NB4 (cell line): Measurements from ENCODE around the gene DUSP10.

Source experiments
- DNase-seq: peaks from one replicate; pipeline ENCODE4 v3.0.0; 2010; ENCODE audit warnings: low read depth
- H3K4me3 ChIP-seq: one replicate; pipeline ENCODE4 v1.5.1; 2011; ENCODE audit warnings: mild to moderate bottlenecking, low read depth, low read length, moderate library complexity
- MYC ChIP-seq: IDR thresholded peaks from 2 replicates; pipeline ENCODE4 v1.6.1; 2011; ENCODE audit warnings: low read depth, low read length
- POLR2A ChIP-seq: IDR thresholded peaks from 2 replicates; pipeline ENCODE4 v1.6.1; 2011; ENCODE audit warnings: mild to moderate bottlenecking; ENCODE audit not compliant: insufficient read length; ENCODE audit errors: extremely low read depth
- TF ChIP-seq, protein P1 (sequence below): IDR thresholded peaks from 2 replicates; pipeline ENCODE4 v1.6.1; 2011; ENCODE audit warnings: low read depth, low read length
- TF ChIP-seq, protein P2 (sequence below): IDR thresholded peaks from one replicate; pipeline ENCODE4 v1.5.1; 2012; ENCODE audit warnings: low read depth, low read length

Gene DUSP10

DNA sequence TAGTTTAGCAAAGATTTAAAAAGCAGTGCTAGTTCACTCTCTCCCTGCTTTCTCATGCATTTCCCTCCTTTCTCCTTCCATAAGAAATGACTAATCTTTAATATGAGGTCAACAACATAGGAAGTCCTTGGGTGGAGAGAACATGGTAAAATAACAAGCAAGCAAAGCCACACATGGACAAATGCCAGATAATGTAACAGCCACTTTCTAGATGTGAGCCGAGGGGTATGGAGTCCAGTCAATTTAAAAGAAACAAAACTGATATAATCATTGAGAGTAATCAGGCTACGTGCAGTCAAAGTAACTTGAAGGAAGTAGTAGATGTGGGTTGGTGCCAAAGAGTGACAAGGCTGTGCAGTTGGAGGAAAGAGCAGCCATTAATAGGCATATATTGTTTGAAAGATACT lies 69.6 kb downstream of the DUSP10 start:
- DNase-seq, result no peak
- H3K4me3 ChIP-seq, result no peak overlapping the region
- TF ChIP-seq, protein P1, sequence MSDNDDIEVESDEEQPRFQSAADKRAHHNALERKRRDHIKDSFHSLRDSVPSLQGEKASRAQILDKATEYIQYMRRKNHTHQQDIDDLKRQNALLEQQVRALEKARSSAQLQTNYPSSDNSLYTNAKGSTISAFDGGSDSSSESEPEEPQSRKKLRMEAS, result no peak
- TF ChIP-seq POLR2A (no peak), MYC (no peak)
- TF ChIP-seq, protein P2, sequence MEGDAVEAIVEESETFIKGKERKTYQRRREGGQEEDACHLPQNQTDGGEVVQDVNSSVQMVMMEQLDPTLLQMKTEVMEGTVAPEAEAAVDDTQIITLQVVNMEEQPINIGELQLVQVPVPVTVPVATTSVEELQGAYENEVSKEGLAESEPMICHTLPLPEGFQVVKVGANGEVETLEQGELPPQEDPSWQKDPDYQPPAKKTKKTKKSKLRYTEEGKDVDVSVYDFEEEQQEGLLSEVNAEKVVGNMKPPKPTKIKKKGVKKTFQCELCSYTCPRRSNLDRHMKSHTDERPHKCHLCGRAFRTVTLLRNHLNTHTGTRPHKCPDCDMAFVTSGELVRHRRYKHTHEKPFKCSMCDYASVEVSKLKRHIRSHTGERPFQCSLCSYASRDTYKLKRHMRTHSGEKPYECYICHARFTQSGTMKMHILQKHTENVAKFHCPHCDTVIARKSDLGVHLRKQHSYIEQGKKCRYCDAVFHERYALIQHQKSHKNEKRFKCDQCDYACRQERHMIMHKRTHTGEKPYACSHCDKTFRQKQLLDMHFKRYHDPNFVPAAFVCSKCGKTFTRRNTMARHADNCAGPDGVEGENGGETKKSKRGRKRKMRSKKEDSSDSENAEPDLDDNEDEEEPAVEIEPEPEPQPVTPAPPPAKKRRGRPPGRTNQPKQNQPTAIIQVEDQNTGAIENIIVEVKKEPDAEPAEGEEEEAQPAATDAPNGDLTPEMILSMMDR, result no peak

DNA sequence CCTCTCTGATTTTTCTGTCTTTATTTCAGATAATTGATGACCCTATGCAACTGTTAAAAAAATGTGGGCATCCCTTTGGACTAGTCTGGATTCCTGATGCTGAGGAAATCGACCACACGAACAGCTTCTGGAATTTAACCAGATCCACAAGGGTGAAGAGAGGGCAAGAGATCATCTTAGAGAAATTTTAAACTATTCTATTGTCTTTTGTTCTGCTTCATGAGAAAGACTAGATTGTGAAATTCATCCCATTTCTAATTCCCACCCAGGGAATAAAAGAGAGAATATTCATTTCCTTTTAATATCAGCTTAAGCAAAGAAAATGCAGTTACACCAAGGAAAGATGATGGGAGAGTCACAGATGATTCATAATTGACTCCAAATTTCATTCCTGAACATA lies 71.8 kb downstream of the DUSP10 start:
- TF ChIP-seq, protein P2, result no peak
- TF ChIP-seq, protein P1, result no peak
- TF ChIP-seq MYC (no peak), POLR2A (no peak)
- no peak for DNase-seq
- no peak overlapping the region for H3K4me3 ChIP-seq

DNA sequence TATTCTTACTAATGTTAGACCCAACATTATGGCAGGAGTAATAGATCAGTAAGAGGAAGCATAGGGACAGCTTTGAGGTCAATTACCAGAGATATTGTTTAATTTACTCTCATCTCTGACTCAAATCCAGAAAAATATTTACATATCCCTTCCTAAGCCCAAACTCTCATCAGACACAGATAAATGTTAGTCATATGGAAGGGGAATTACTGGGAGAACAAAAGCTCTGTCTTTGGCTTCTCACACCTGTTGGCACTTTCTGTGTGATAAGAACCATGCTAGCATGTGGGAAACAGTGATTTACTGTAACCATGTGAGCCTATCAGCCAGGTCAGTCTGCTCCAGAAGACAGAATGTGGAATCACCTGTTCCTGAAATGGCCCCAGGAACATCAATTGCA lies 72.4 kb downstream of the DUSP10 start:
- DNase-seq, result no peak
- no peak overlapping the region for H3K4me3 ChIP-seq
- TF ChIP-seq, protein P1, result no peak
- TF ChIP-seq MYC, result no peak

DNA sequence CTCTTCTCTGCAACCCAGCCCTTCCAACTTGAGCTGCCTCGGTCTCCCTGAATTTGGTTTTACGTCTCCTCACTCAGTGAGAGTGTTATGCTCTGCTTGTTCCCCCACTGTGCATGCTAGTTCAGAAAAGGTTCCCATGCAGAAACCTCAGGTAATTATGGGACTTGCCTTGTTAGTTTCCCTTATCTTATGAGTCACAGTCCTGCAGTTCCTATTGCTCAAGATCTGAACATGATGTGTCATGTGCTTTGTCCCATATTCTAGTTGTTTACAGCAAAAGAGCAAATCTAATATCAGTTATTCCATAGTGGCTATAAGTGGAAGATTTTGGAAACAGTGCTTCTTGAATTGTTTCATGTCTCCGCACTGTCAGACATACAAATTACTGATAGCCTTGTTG lies 74.4 kb downstream of the DUSP10 start:
- peak; percentile 81 for DNase-seq
- no peak overlapping the region for H3K4me3 ChIP-seq
- TF ChIP-seq, protein P1, result peak; percentile 63
- TF ChIP-seq MYC, result peak; percentile 38; the same call in 1 of the 2 replicates
- TF ChIP-seq POLR2A, result no peak
- TF ChIP-seq, protein P2, result no peak

DNA sequence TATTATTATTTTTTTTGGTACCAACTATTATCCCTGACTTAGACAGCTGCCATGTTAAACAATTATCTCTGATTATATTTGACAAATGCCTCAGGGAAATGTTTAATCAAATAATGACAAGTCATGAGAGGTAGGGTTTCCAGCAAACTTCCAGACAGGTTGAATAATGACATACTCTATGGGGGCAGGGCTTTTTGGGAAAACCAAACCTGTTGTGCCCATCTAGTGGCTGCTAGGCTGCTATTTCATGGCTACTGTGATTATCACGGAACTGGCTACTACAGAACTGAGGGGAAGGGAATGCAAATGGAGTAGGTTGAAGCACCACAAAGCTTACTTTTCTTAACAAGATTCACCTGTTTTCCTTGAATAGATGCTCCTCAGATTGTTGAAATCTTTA lies 77.6 kb downstream of the DUSP10 start:
- no peak overlapping the region for H3K4me3 ChIP-seq
- TF ChIP-seq, protein P1, result no peak
- TF ChIP-seq MYC (no peak), POLR2A (no peak)
- TF ChIP-seq, protein P2, result no peak
- DNase-seq, result no peak

DNA sequence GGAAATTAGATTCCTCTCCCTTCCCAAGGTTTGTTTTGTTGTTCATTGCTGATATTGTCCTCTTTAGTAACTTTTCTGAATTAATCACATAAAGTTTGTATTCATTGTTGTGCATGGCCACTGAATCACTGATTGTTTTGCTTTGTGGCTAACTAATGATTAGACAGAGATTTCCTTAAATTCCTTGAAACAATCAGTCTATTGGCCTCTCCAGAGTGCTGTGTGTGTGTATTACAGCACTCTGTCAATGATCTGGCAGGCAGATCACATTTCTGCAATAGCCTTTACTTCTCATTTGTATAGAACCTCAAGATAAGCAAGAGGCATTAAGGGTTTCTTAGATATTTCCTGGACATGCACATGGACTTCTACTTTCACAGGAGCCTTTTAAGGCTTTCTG lies 78.6 kb downstream of the DUSP10 start:
- TF ChIP-seq POLR2A, result no peak
- TF ChIP-seq MYC, result no peak
- TF ChIP-seq, protein P1, result no peak
- TF ChIP-seq, protein P2, result no peak
- DNase-seq, result no peak
- H3K4me3 ChIP-seq, result no peak overlapping the region
